ENCODE data around the gene PADI4. TPM values are rescaled to one million over a fixed set of nuclear protein-coding genes. Genes with fewer than 3 reads are reported as not detected.

The PADI4 gene
- not detected in 5 replicates for total RNA-seq (2022; extraction: Qiagen RNA extraction)

GRCh38 chr1:17307946-17308345 is at the start of gene PADI4:
TSS of gene PADI4 (plus strand) at chr1:17308197. CDS start at chr1:17308223, 26 bp downstream.

GRCh38 chr1:17371896-17372295 is 63.9 kb downstream of the PADI4 start, which contains the start of gene PADI6:
TSS of gene PADI6 (plus strand) at chr1:17372196. CDS start at chr1:17372246, 50 bp downstream.

Other genes with a start within 250 kb of the PADI4 start
- 0.86 to 1.1 TPM (median 1.0 TPM) in 5 replicates for gene PADI2, start 188.7 kb upstream of the PADI4 start, total RNA-seq (2022; extraction: Qiagen RNA extraction)
- 1.3 to 2.0 TPM (median 1.5 TPM) in 5 replicates for gene PADI1, start 103.1 kb upstream of the PADI4 start, total RNA-seq (2022; extraction: Qiagen RNA extraction)
- 0.85 to 1.4 TPM (median 1.1 TPM) in 5 replicates for gene PADI3, start 59.1 kb upstream of the PADI4 start, total RNA-seq (2022; extraction: Qiagen RNA extraction)
- not detected in 5 replicates for gene PADI6, start 64.0 kb downstream of the PADI4 start, total RNA-seq (2022; extraction: Qiagen RNA extraction)
- gene RCC2, start 131.5 kb downstream of the PADI4 start, total RNA-seq (2022; extraction: Qiagen RNA extraction) = 50.8 to 58.5 TPM (median 54.8 TPM) in 5 replicates
- 5.2 to 7.7 TPM (median 7.0 TPM) in 5 replicates for gene ARHGEF10L, start 231.5 kb downstream of the PADI4 start, total RNA-seq (2022; extraction: Qiagen RNA extraction)

All from A549 treated with Mapracorat at 1 μM for 4 hours (cell line).